ENCODE results near the gene FGF5.
A peak's percentile ranks its signal among the peaks of the same experiment; 100 is the strongest.

Gene FGF5

DNA sequence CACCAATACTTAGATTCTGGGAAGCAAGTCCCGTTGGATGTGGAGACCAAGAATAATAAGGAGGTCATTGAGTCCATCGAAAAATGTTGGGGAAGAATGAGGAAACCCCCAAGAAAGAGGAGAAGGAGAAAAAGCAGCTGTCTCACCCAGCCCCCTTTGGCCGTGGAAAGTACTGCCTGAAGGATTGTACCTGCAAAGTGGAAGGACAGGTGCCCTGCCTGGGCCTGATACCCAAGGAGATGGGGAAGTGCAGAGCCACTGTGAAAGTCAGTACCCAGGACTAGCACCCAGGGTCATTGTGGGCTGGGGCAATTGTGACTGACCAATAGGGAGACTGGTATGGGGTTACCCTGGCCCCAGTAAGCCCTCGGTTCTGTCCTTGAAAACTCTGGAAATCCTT lies 55.3 kb downstream of the FGF5 start:
- no peak for DNase-seq
- intact Hi-C loops (cut with DNase I) = no loop called here

DNA sequence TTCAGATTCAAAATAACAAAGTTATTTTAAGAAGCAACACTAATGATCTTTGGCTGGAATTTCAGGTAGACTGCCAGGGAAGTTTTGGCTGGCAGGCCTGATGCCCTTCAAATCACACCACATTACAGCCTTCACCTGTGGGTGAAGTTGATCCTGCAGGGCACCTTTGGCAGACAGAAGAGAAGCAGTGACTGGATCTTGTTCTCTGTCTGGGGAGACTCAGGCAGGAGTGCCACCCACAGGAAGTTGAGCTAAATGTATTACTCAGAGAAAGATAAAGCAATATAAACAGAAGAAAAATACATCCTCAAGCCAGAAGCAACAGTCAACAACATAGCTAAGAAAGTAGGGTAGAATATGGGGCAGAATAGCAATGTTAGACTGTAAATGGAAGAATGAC lies 56.3 kb downstream of the FGF5 start:
- intact Hi-C loops (cut with DNase I) = no loop called here
- no peak for DNase-seq

DNA sequence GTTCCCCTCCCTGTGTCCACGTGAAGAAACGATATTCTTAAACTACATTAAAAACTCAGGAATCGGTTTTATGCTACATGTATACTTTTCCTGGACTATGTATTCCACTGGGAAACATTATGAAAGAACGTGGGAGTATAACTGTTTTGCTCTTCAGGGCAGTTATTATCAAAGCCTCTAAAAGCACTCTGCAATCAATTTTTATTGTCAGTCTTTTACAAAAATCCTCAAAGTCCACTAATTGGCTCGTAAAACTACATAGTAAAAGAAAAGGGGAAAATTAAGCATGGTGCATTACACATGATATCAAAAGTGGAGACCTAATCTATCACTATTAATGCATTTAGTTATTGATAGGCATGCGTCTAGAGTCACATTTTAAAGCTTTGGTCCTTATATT lies 57.7 kb downstream of the FGF5 start:
- DNase-seq = no peak
- intact Hi-C loops (cut with DNase I) = no loop called here

DNA sequence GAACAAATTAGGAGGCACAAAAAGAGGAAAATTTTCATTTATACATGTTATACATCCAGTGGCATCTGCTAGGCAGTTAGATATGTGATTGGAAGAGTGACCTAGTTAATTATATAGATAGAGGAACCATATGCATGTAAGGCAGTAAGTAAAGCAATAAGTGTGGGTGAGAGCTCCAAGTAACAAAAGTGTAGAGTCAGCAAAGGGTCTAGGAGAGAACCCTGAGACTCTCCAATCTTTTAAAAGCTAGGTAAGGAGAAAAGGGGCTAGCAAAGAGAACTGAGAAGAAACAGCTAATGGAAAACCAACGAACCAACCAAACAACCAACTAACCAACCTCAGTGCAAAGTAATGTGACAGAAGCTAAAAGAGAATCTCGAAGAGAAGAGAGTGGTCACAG lies 65.2 kb downstream of the FGF5 start:
- intact Hi-C loops (cut with DNase I) = no loop called here

DNA sequence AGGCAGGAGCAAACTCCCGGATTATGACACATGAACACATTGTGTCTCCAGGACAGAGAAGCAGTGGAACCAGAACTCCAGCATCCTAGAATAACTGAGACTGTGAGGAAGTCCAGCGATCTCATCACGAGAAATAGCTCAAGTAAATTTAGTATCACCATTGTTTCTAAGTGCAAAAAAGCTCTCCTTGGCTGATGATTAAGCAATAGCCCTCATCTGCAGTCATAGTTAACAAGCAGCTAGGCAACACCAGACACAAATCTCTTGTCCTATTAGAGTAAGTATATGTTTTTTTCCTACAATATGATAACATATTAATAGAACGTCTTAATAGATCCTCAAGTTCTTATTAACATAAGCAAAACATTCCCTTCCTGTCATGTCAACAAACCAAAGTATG lies 66.7 kb downstream of the FGF5 start:
- no peak for DNase-seq
- intact Hi-C loops (cut with DNase I) = no loop called here

More for the DNA sequence above, 65.2 kb downstream of the FGF5 start:
- DNase-seq = no peak

DNA sequence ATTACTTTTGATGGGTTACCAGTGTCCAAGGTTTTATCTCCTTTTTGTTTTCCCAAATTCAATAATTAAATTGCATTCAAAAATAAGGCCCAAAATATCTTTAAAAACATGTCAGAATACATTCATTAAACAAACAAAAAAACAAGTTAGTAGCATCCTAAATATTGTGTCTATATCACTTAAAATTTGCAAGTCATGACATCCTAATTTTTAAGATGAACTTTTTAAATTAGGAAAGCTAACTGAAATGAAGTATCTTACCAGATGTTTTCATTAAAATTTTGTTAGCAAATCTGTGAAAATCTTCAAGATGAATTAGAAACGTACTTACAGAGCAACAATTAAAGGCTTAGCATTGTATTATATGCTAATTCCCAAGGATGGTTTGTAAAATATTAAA lies 68.1 kb downstream of the FGF5 start:
- no peak for DNase-seq
- intact Hi-C loops (cut with DNase I) = no loop called here

DNA sequence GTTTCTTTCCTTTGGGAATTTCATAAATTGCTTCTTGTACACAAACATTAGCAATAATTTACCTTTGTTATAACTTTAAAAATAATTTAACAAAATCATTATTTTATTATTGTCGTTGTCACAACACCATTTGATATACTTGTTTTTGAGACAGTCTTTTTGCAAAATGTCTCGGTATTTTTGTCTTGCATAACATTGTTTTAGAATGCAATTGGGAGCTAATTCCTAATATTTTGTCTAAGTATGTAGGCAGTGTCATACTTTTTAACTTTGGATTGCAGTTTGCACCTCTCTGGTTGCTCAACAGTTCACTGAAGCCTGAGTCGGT lies 68.7 kb downstream of the FGF5 start:
- DNase-seq = no peak
- intact Hi-C loops (cut with DNase I) = no loop called here

DNA sequence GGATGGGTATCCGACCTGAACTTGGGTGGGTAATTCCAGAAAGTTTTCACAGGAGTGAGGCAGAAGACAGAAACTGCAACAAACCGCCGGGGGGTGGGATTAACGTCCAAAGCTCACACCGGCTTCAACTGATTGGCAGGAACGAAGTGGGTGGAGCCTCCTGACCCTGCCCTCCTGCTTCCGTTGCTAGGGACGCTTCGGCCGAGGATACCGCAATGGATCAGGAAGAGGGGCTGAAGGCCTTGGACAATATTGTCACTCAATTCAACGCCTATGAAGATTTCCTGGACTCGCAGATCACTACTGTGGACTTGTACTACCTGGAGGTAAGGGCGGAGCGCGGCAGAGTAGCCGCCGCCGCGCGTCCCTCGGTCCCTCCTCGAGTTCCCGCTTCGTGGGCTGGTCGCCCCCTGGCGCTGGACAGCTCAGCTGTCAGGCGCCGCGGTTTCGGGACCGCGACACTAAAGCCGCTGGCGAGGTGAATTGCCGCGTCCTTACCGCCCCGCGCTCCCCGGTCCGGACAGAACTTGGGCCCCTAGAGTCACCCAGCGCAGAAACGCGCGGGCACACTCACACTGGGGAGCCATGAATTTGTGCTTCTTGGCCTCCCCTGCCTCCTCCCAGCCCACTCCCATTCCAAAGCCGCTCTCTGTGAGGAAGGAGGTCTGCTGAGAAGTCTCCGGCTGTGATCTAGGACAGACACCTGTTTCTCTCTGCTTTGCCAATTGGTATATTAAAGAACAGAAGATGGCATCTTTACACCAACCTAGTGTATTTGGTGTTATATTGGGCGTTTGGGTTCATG lies 69.3 kb downstream of the FGF5 start, which contains the start of gene CFAP299:
Gene CFAP299 (plus strand): TSS at position 177 of the 805 bp plus-strand sequence.
- peak in 41 of 42 donors; percentile 21 to 74 (median 52) for DNase-seq
- intact Hi-C loops (cut with DNase I) = no loop called here

DNA sequence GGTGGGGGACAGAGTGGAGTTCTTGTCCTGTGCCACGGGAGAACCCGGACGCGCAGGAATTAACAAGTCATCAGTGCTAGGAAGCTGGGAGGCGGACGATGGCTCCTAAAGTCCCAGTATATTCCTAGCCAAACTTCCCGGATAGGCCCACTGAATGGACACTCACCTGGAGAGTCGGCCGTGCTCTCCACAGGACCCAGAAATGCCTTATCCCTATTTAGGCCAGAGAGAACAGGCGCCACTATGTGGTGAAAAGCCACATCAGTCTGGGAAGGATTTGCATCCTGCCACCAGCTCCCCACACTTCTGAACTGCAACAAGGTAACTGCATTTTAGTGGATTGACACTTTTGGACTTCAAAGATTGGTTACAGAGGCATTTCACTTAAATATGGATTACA lies 70.1 kb downstream of the FGF5 start:
- DNase-seq = peak in 10 of 42 donors; percentile 4 to 37 (median 12)

DNA sequence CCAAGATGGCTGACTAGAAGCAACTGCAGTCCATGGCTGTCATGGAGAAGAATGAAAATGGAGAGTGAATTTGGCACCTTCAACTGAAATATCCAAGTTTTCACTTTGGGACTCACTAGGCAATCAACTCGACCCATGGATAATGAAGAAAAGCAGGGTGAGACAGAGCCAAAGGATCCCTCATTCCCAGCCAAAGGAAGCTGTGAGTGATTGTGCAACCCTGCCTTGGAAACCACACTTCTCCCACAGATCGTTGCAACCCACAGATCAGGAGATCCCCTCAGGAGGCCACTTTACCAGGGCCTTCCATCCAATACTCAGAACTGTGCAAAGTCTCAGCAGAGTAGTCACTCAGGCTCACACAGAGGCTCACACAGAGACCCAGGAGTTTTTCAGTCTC lies 73.6 kb downstream of the FGF5 start:
- intact Hi-C loops (cut with DNase I) = no loop called here
- no peak for DNase-seq

More for the DNA sequence above, 70.1 kb downstream of the FGF5 start:
- intact Hi-C loops (cut with DNase I) = no loop called here

All from head of caudate nucleus (tissue), 42 donors.